ENCODE data around the gene ING2. TPM values are rescaled to one million over a fixed set of nuclear protein-coding genes. Genes with fewer than 3 reads are reported as not detected.

The ING2 gene
- polyA plus RNA-seq, 4 donors = 16.5 to 34.7 (median 29.9) TPM

DNA sequence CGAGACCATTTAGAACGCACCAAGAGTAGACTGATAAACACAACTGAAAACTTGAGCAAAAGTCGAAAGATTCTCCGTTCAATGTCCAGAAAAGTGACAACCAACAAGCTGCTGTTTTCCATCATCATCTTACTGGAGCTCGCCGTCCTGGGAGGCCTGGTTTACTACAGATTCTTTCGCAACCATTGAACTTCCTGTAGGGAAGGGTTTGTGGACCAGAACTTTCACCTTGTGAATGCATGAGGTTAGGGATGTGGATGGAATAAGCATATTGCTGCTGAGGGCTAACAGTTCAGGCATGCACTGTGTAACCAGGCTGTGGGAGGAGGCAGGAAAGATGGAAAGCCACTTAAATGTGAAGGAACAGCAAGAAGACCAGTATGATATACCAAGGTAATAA, 20.9 kb upstream of the ING2 start:
- FAIRE-seq (no peak), DNase-seq (no peak)
- H3K36me3 ChIP-seq (ENCODE audit: control insufficient read depth in 3 of 3, insufficient read depth in 2 of 3, low read depth in 1 of 3, low read length in 3 of 3) = no peaks in the 10 kb centered on the region
- no peak overlapping the region for H3K27ac ChIP-seq (ENCODE audit: low read depth in 1 of 3, low read length in 2 of 3)
- no peaks in the 10 kb centered on the region for H3K9me3 ChIP-seq (ENCODE audit: control insufficient read depth in 2 of 2, insufficient read depth in 1 of 2, low read depth in 1 of 2, low read length in 1 of 2)
- no peaks in the 10 kb centered on the region for H3K4me1 ChIP-seq (ENCODE audit: control insufficient read depth in 3 of 3, insufficient read depth in 2 of 3, low read depth in 1 of 3, low read length in 2 of 3)
- H3K4me3 ChIP-seq (ENCODE audit: low read depth in 1 of 3, low read length in 3 of 3) = no peak overlapping the region
- 89 to 93% (median 91%) methylated on average over 7 of the region's 7 CpGs for WGBS, 3 donors
- no peaks in the 10 kb centered on the region for H3K27me3 ChIP-seq (ENCODE audit: control insufficient read depth in 3 of 3, insufficient read depth in 3 of 3, low read length in 3 of 3)

DNA sequence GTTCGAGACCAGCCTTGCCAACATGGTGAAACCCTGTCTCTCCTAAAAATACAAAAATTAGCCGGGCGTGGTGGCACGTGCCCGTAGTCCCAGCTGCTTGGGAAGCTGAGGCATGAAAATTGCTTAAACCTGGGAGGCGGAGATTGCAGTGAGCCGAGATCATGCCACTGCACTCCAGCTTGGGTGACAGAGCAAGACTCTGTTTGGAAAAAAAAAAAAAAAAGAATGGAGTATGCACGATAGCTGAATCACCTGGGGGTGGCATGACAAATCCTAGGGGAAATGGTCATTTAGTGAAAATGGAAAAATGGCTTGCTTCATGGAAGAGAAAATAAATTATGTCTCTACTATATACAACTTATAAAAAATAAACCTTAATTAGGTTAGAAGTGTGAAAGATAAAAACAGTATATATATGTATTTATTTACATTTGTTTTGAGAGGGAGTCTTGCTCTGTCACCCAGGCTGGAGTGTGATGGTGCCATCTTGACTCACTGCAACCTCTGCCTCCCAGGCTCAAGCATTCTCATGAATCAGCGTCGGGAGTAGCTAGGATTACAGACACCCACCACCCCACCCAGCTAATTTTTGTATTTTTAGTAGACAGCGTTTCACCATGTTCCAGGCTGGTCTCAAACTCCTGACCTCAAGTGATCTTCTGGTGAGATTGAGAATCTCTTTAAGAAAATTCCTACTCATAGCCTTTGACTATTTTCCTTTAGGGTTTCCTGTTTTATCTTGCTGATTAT, 19.3 kb upstream of the ING2 start:
- Histone ChIP-seq H3K27ac (ENCODE audit: low read depth in 1 of 3, low read length in 2 of 3) (no peak overlapping the region), H3K4me1 (ENCODE audit: control insufficient read depth in 3 of 3, insufficient read depth in 2 of 3, low read depth in 1 of 3, low read length in 2 of 3) (no peaks in the 10 kb centered on the region), H3K9me3 (ENCODE audit: control insufficient read depth in 2 of 2, insufficient read depth in 1 of 2, low read depth in 1 of 2, low read length in 1 of 2) (no peaks in the 10 kb centered on the region), H3K27me3 (ENCODE audit: control insufficient read depth in 3 of 3, insufficient read depth in 3 of 3, low read length in 3 of 3) (no peaks in the 10 kb centered on the region), H3K36me3 (ENCODE audit: control insufficient read depth in 3 of 3, insufficient read depth in 2 of 3, low read depth in 1 of 3, low read length in 3 of 3) (no peaks in the 10 kb centered on the region), H3K4me3 (ENCODE audit: low read depth in 1 of 3, low read length in 3 of 3) (no peak overlapping the region)
- DNase-seq = no peak
- 83 to 84% (median 84%) methylated on average over 11 of the region's 11 CpGs for WGBS, 3 donors
- no peak for FAIRE-seq

DNA sequence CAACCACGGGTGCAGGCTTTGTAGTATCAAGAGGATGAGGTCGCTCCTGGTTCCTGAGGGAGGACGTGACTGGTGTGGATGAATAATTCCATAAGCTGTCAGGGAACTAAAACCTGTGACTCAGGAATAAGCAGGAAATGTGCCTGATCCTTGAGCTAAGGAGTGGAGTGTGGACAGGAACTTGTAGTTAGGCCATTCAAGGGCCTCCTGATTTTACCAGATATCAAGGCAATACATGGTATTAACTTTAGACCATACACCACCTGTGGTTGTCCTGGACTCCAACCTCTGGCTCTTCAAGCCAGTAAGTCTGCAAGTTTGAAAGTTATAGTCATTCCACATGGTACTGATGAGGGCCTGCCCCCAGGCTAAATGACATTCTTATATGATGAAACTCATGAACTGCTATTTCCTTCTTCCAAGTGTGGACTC, 12.1 kb upstream of the ING2 start:
- Histone ChIP-seq H3K27me3 (ENCODE audit: control insufficient read depth in 3 of 3, insufficient read depth in 3 of 3, low read length in 3 of 3) (no peaks in the 10 kb centered on the region), H3K4me1 (ENCODE audit: control insufficient read depth in 3 of 3, insufficient read depth in 2 of 3, low read depth in 1 of 3, low read length in 2 of 3) (no peaks in the 10 kb centered on the region), H3K4me3 (ENCODE audit: low read depth in 1 of 3, low read length in 3 of 3) (no peak overlapping the region), H3K9me3 (ENCODE audit: control insufficient read depth in 2 of 2, insufficient read depth in 1 of 2, low read depth in 1 of 2, low read length in 1 of 2) (peaks cover 0 to 2% of the 10 kb centered on the region in 2 donors), H3K36me3 (ENCODE audit: control insufficient read depth in 3 of 3, insufficient read depth in 2 of 3, low read depth in 1 of 3, low read length in 3 of 3) (no peaks in the 10 kb centered on the region), H3K27ac (ENCODE audit: low read depth in 1 of 3, low read length in 2 of 3) (no peak overlapping the region)
- WGBS, 3 donors = 75 to 93% (median 88%) methylated on average over 3 of the region's 3 CpGs
- FAIRE-seq (no peak), DNase-seq (peak in 1 of 2 donors; percentile 4)

DNA sequence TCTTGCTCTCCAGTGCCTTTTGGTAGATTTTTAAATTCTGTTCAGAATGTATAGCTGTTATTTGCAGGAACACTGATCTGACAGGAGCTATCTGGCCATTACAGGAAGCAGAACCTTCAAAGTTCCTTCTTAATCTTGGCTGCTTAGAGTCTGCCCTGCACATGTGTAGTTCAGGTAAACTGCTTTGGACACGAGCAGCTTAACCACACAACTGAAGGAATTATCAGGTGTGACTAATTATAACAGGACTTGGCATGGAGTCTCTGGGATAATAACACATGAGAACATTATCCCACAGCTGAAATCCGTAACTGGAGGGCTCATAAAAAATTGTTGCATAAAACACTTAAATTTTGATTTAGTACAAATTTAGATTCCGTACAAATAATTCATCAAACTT, 11.6 kb upstream of the ING2 start:
- Histone ChIP-seq H3K4me1 (ENCODE audit: control insufficient read depth in 3 of 3, insufficient read depth in 2 of 3, low read depth in 1 of 3, low read length in 2 of 3) (no peaks in the 10 kb centered on the region), H3K9me3 (ENCODE audit: control insufficient read depth in 2 of 2, insufficient read depth in 1 of 2, low read depth in 1 of 2, low read length in 1 of 2) (peaks cover 0 to 2% of the 10 kb centered on the region in 2 donors), H3K36me3 (ENCODE audit: control insufficient read depth in 3 of 3, insufficient read depth in 2 of 3, low read depth in 1 of 3, low read length in 3 of 3) (no peaks in the 10 kb centered on the region), H3K27ac (ENCODE audit: low read depth in 1 of 3, low read length in 2 of 3) (no peak overlapping the region), H3K27me3 (ENCODE audit: control insufficient read depth in 3 of 3, insufficient read depth in 3 of 3, low read length in 3 of 3) (no peaks in the 10 kb centered on the region), H3K4me3 (ENCODE audit: low read depth in 1 of 3, low read length in 3 of 3) (no peak overlapping the region)
- no peak for DNase-seq
- no peak for FAIRE-seq
- 71 to 81% (median 77%) methylated on average over 3 of the region's 3 CpGs for WGBS, 3 donors

DNA sequence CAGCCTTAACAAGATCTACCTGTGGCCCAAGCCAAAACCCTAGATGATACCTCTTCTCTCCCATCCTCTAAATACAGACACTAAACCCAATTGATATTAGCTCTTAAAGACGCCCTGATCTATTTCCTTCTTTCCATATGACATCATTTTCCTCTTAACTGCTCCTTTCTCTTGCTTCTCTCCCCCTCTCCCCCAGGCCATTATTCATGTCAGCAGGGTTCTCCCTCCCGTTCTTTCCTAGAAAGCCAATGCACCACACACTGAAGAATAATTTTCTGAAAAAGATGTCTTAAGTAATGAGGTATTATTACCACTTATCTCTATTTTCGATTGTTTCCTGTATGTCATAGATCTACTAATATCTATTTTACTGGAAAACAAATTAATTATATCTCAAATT, 9.7 kb upstream of the ING2 start:
- FAIRE-seq (no peak), DNase-seq (no peak)
- Histone ChIP-seq H3K9me3 (ENCODE audit: control insufficient read depth in 2 of 2, insufficient read depth in 1 of 2, low read depth in 1 of 2, low read length in 1 of 2) (peaks cover 0 to 2% of the 10 kb centered on the region in 2 donors), H3K4me1 (ENCODE audit: control insufficient read depth in 3 of 3, insufficient read depth in 2 of 3, low read depth in 1 of 3, low read length in 2 of 3) (no peaks in the 10 kb centered on the region), H3K4me3 (ENCODE audit: low read depth in 1 of 3, low read length in 3 of 3) (no peak overlapping the region), H3K36me3 (ENCODE audit: control insufficient read depth in 3 of 3, insufficient read depth in 2 of 3, low read depth in 1 of 3, low read length in 3 of 3) (no peaks in the 10 kb centered on the region), H3K27ac (ENCODE audit: low read depth in 1 of 3, low read length in 2 of 3) (no peak overlapping the region), H3K27me3 (ENCODE audit: control insufficient read depth in 3 of 3, insufficient read depth in 3 of 3, low read length in 3 of 3) (no peaks in the 10 kb centered on the region)
- WGBS, 3 donors = 87 to 89% (median 87%) methylated on average over 3 of the region's 3 CpGs

DNA sequence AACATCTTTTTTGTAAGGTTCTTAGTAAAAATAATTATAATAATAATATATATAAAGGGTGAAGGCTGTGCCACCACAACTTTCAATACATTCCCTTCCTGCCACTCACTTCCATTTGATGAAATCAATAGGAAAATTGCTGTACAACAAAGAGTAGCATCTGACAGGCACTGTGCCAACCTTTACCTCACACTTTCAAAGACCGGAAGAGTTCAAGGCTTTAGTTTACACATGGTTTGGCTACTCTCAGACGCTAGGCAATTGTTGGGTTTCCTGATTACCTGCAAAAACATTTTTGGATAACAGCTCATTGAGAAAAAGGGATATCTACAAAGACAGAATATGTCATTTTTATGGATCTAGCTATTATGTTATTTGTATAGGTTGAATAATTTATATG, 5.5 kb upstream of the ING2 start:
- H3K9me3 ChIP-seq (ENCODE audit: control insufficient read depth in 2 of 2, insufficient read depth in 1 of 2, low read depth in 1 of 2, low read length in 1 of 2) = no peaks in the 10 kb centered on the region
- DNase-seq = peak in 1 of 2 donors; percentile 12
- H3K4me3 ChIP-seq (ENCODE audit: low read depth in 1 of 3, low read length in 3 of 3) = no peak overlapping the region
- FAIRE-seq = no peak
- no peak overlapping the region for H3K27ac ChIP-seq (ENCODE audit: low read depth in 1 of 3, low read length in 2 of 3)
- H3K4me1 ChIP-seq (ENCODE audit: control insufficient read depth in 3 of 3, insufficient read depth in 2 of 3, low read depth in 1 of 3, low read length in 2 of 3) = peaks cover 0 to 8% (median 3%) of the 10 kb centered on the region in 3 donors
- H3K36me3 ChIP-seq (ENCODE audit: control insufficient read depth in 3 of 3, insufficient read depth in 2 of 3, low read depth in 1 of 3, low read length in 3 of 3) = no peaks in the 10 kb centered on the region
- no peaks in the 10 kb centered on the region for H3K27me3 ChIP-seq (ENCODE audit: control insufficient read depth in 3 of 3, insufficient read depth in 3 of 3, low read length in 3 of 3)
- 11 to 46% (median 24%) methylated on average over 2 of the region's 2 CpGs for WGBS, 3 donors

DNA sequence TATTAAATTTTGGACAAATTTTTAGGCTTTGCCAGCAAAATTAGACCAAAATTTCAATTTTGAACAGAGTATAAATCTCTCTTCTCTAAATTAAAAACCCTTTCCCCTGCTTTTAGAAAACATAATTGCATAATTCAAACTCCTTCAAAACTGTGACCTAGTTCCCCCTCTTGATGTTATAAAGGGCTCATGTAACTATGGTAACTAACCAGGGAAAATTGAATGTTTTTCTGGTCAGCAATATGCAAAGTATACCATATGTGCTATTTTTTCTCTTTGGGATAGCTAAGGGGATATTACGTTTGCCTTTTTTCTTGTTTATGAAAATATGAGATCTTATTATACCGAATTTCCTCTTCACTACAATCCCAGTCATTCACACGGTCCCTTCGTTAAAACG, 5.1 kb upstream of the ING2 start:
- no peak overlapping the region for H3K4me3 ChIP-seq (ENCODE audit: low read depth in 1 of 3, low read length in 3 of 3)
- WGBS, 3 donors = 82 to 85% (median 84%) methylated on average over 5 of the region's 5 CpGs
- no peak for FAIRE-seq

DNA sequence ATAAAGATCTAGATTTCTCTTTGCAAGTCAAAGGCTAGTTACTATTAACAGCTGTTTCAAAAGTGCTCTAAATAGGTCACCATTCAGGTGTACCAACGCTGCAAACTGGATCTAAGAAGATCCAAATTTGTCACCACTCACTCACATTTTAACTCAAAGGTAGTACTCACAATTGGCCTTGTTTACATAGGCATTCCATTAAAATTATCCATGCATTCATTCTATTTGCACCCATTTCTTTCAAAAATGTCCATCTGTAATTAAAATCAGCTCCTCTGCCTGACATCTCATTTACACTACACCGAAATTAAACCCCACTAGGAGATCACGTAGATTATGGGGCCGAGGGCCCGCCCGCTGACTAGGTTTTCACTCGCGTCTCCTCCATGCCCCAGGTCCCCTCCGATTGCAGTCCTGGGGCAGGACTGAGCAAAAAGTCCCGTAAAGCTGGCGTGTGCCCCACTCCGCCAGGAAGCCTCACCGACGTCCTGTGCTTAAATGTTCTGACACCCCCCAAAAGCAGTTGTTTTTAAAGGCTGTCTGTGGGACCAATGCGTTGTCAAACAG, 1.3 kb upstream of the ING2 start:
- Histone ChIP-seq H3K27ac (ENCODE audit: low read depth in 1 of 3, low read length in 2 of 3) (peak overlapping the region; percentile 92 to 95 (median 95)), H3K4me1 (ENCODE audit: control insufficient read depth in 3 of 3, insufficient read depth in 2 of 3, low read depth in 1 of 3, low read length in 2 of 3) (peaks cover 0 to 16% (median 3%) of the 10 kb centered on the region in 3 donors), H3K4me3 (ENCODE audit: low read depth in 1 of 3, low read length in 3 of 3) (peak overlapping the region; percentile 62 to 83 (median 70)), H3K36me3 (ENCODE audit: control insufficient read depth in 3 of 3, insufficient read depth in 2 of 3, low read depth in 1 of 3, low read length in 3 of 3) (no peaks in the 10 kb centered on the region), H3K9me3 (ENCODE audit: control insufficient read depth in 2 of 2, insufficient read depth in 1 of 2, low read depth in 1 of 2, low read length in 1 of 2) (no peaks in the 10 kb centered on the region), H3K27me3 (ENCODE audit: control insufficient read depth in 3 of 3, insufficient read depth in 3 of 3, low read length in 3 of 3) (no peaks in the 10 kb centered on the region)
- 0 to 1% (median 0%) methylated on average over 15 of the region's 15 CpGs for WGBS, 3 donors
- DNase-seq = no peak
- FAIRE-seq = no peak

More for the DNA sequence above, 5.1 kb upstream of the ING2 start:
- peaks cover 0 to 8% (median 3%) of the 10 kb centered on the region in 3 donors for H3K4me1 ChIP-seq (ENCODE audit: control insufficient read depth in 3 of 3, insufficient read depth in 2 of 3, low read depth in 1 of 3, low read length in 2 of 3)
- no peak overlapping the region for H3K27ac ChIP-seq (ENCODE audit: low read depth in 1 of 3, low read length in 2 of 3)
- no peaks in the 10 kb centered on the region for H3K36me3 ChIP-seq (ENCODE audit: control insufficient read depth in 3 of 3, insufficient read depth in 2 of 3, low read depth in 1 of 3, low read length in 3 of 3)
- no peaks in the 10 kb centered on the region for H3K27me3 ChIP-seq (ENCODE audit: control insufficient read depth in 3 of 3, insufficient read depth in 3 of 3, low read length in 3 of 3)
- no peaks in the 10 kb centered on the region for H3K9me3 ChIP-seq (ENCODE audit: control insufficient read depth in 2 of 2, insufficient read depth in 1 of 2, low read depth in 1 of 2, low read length in 1 of 2)
- no peak for DNase-seq
